Colonic mucosa (tissue), 4 donors: ENCODE data around the gene TMEM43. TPM values are rescaled to one million over a fixed set of nuclear protein-coding genes. Genes with fewer than 3 reads are reported as not detected.

Experiments
- DNase-seq: peaks from one replicate; pipeline ENCODE4 v3.0.0-alpha.2; 2020
- H3K27ac ChIP-seq: fragments of 200-600 bp; one replicate; pipeline ENCODE4 v1.8.0; 2021
- H3K27me3 ChIP-seq: fragments of 200-600 bp; one replicate; pipeline ENCODE4 v1.8.0; 2021
- H3K36me3 ChIP-seq: fragments of 200-600 bp; one replicate; pipeline ENCODE4 v1.8.0; 2021
- H3K4me1 ChIP-seq: fragments of 200-600 bp; one replicate; pipeline ENCODE4 v1.8.0; 2021; ENCODE audit warnings: mild to moderate bottlenecking
- H3K4me3 ChIP-seq: fragments of 200-600 bp; one replicate; pipeline ENCODE4 v1.8.0; 2021
- H3K9ac ChIP-seq, 2 donors: one replicate each; pipeline ENCODE4 v1.7.0; 2013; ENCODE audit warnings: control low read depth in 2 of 2, low read depth in 2 of 2, low read length in 2 of 2
- H3K9me3 ChIP-seq: fragments of 200-600 bp; one replicate; pipeline ENCODE4 v1.8.0; 2021
- intact Hi-C: fragments of 100-400 bp; cut with DNase I; formaldehyde crosslinking; loops from one replicate; pipeline ENCODE4 v1.14.1; 2022
- total RNA-seq, 2 donors: library from RNA; stranded (reverse); fragmentation: NEBNext Ultra II Directional in 1 of 2; extraction: Animal tissue kit (Norgen Biotek cat#: 25700) in 1 of 2; gene quantifications; one replicate each; pipeline ENCODE4 v1.2.1, GENCODE V29; 2021
- TF ChIP-seq, protein P1 (sequence below): fragments of 200-600 bp; IDR thresholded peaks from one replicate; pipeline ENCODE4 v1.8.0; 2022; ENCODE audit warnings: antibody characterized with exemption, mild to moderate bottlenecking
- donor health status: healthy.
- donor health status: DM: no; HTN: no; CAD: no.
- donor health status: DM: no; HTN: no; CAD: no.

Gene TMEM43
- total RNA-seq, 2 donors from 2014 or later, result 25.4 to 31.1 TPM

DNA sequence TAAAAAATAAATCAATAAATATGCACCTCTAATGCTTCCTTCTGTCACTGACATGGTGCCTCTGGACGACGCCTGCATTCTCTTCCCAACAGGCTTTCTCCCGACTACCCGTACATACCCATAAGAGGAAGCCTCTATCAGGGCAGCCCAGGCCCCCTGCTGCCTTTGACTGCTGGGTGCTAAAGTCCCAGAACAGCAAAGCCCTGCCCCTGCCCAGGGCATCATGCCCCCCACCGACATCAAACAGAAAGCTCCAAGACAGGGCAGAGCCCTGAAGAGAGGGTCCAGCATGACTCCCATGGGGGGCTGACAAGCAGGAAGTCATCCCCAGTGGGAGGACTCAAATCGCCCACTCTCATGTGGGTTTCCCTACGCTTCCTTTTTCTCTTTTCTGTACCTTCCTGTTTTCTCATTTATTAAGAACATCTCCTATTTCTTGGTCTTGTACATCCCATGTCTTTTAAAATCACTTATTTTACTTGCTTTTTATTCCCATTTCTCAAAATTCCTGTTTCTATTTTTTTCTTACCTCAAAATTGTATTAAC lies 30.1 kb downstream of the TMEM43 start:
- Histone ChIP-seq H3K36me3 (no peaks in the 10 kb centered on the region), H3K4me1 (no peaks in the 10 kb centered on the region), H3K9me3 (no peaks in the 10 kb centered on the region), H3K9ac (no peak overlapping the region), H3K27ac (no peak overlapping the region), H3K4me3 (no peak overlapping the region), H3K27me3 (no peaks in the 10 kb centered on the region)
- intact Hi-C loops, result no loop called here
- no peak for DNase-seq
- TF ChIP-seq, protein P1, sequence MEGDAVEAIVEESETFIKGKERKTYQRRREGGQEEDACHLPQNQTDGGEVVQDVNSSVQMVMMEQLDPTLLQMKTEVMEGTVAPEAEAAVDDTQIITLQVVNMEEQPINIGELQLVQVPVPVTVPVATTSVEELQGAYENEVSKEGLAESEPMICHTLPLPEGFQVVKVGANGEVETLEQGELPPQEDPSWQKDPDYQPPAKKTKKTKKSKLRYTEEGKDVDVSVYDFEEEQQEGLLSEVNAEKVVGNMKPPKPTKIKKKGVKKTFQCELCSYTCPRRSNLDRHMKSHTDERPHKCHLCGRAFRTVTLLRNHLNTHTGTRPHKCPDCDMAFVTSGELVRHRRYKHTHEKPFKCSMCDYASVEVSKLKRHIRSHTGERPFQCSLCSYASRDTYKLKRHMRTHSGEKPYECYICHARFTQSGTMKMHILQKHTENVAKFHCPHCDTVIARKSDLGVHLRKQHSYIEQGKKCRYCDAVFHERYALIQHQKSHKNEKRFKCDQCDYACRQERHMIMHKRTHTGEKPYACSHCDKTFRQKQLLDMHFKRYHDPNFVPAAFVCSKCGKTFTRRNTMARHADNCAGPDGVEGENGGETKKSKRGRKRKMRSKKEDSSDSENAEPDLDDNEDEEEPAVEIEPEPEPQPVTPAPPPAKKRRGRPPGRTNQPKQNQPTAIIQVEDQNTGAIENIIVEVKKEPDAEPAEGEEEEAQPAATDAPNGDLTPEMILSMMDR, result no peak

DNA sequence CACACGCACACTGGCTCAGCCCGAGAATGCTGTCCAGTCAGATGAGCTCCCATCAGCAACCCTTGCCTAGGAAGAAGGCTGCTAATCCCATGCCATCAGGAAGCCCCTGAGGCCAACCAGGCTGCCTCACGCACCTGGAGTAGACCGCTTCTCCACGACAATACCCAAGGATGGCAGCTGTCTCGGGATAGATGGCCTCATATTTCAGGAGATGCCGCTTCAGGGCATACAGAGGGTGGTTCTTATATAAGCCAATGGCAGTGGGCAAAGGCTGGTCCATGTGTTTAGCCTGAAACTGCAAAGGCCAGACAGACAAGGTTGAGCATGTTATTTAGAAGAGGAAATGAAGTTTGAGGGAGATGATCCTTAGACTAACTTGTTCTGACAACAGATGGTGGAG lies 31.3 kb downstream of the TMEM43 start:
- Histone ChIP-seq H3K27me3 (no peaks in the 10 kb centered on the region), H3K9me3 (no peaks in the 10 kb centered on the region), H3K4me1 (no peaks in the 10 kb centered on the region), H3K27ac (no peak overlapping the region), H3K36me3 (no peaks in the 10 kb centered on the region), H3K4me3 (no peak overlapping the region), H3K9ac (no peak overlapping the region)
- no peak for DNase-seq
- intact Hi-C loops, result no loop called here
- TF ChIP-seq, protein P1, result no peak

DNA sequence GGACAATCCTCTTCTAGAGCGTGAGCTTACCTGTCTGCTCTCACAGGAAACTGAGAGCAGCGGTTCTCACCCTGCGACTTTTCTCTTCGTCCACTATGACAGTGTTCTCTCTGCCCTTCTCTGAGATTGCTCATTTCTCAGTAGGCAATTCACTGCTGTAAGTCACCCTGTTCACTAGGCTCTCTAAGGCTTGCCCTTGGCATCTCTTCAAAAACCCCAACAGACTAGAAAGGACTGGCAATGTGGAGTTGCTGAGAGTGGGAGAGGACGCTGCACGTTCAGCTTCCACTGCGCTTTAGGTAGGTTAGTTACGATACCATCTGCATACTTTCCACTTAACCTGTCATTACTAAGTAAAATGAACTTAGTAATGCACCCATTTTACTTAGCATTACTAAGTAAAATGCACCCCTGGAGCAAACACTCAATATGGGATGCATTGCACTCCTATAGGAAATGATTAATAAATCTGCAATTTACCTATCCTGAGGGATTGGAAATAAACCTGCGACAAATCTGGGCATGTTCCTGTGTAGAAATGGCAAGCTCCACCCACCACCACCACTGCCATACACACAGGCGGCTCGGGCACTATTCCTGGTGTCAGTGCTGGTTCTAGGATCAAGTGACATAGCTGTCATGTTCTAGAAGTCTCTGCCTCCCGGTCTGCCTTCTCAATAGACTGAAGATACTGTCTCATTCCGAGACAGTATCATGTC lies 32.1 kb downstream of the TMEM43 start:
- H3K4me1 ChIP-seq, result no peaks in the 10 kb centered on the region
- H3K9me3 ChIP-seq, result no peaks in the 10 kb centered on the region
- intact Hi-C loops, result no loop called here
- no peak overlapping the region for H3K27ac ChIP-seq
- no peaks in the 10 kb centered on the region for H3K36me3 ChIP-seq
- no peak overlapping the region for H3K4me3 ChIP-seq
- DNase-seq, result no peak
- no peaks in the 10 kb centered on the region for H3K27me3 ChIP-seq
- H3K9ac ChIP-seq, result no peak overlapping the region
- TF ChIP-seq, protein P1, result no peak

DNA sequence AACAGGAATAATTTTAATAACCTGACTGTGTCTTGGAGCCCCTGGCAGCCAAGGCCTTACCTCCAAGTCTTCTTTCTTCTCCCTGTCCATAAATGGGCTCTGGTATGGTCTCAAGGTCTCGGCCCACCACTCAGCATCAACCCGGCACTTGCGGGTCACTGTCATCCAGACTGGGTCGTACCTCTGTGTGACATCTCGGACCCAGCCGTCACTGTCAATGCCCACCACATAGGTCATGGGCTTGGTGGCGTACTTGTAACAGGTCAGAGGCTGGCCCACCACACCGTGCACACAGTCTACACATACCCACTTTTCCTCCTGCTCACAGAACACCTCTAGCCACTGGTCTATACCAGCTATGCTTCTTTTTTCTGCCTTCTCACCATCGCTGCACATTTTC lies 33.1 kb downstream of the TMEM43 start:
- Histone ChIP-seq H3K4me1 (no peaks in the 10 kb centered on the region), H3K4me3 (no peak overlapping the region), H3K9me3 (no peaks in the 10 kb centered on the region), H3K27ac (no peak overlapping the region), H3K36me3 (no peaks in the 10 kb centered on the region), H3K27me3 (no peaks in the 10 kb centered on the region), H3K9ac (no peak overlapping the region)
- intact Hi-C loops, result no loop called here
- no peak for DNase-seq
- TF ChIP-seq, protein P1, result no peak

DNA sequence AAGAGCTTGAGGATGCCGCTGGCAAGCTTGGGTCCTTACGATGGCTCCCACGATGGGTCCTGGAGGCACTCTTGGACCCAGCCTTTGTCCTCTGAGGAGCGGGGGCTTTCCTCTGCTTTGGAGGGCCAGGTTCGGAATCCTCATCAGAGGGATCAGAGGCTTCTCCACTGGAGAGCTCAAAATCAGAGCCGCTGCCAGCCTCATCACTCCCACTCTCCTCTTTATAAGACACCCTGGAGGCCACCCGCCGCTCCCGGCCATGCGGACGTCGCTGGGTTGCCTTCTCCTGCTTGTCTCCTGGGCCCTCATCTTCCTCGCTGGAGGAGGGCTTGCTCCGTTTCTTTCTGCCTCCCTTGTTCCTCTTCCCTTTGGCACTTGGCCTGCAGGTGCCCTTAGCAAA lies 33.5 kb downstream of the TMEM43 start:
- H3K36me3 ChIP-seq, result no peaks in the 10 kb centered on the region
- no peak overlapping the region for H3K9ac ChIP-seq
- DNase-seq, result no peak
- intact Hi-C loops, result no loop called here
- no peaks in the 10 kb centered on the region for H3K27me3 ChIP-seq
- H3K27ac ChIP-seq, result no peak overlapping the region
- TF ChIP-seq, protein P1, result no peak
- H3K4me1 ChIP-seq, result no peaks in the 10 kb centered on the region
- no peak overlapping the region for H3K4me3 ChIP-seq
- no peaks in the 10 kb centered on the region for H3K9me3 ChIP-seq
